ENCODE measurements around the gene SYT15.

Gene SYT15

GRCh38 chr10:46545861-46546590 lies 32.9 kb upstream of the SYT15 start:
- Histone ChIP-seq H3K4me1 (ENCODE audit: control insufficient read depth in 1 of 2, insufficient read depth in 2 of 2, low read length in 2 of 2) (peaks cover 0 to 4% of the 10 kb centered on the region in 2 donors), H3K9ac (ENCODE audit: low read depth in 1 of 2, low read length in 2 of 2) (no peak overlapping the region), H3K27ac (ENCODE audit: low read depth, low read length) (no peak overlapping the region), H3K27me3 (ENCODE audit: control insufficient read depth in 1 of 2, insufficient read depth in 2 of 2, low read length in 2 of 2) (peaks cover 0 to 4% of the 10 kb centered on the region in 2 donors), H3K9me3 (ENCODE audit: control insufficient read depth in 1 of 2, low read length in 2 of 2) (no peaks in the 10 kb centered on the region), H3K36me3 (ENCODE audit: control insufficient read depth in 1 of 2, insufficient read depth in 2 of 2, low read length in 2 of 2) (peaks cover 0 to 10% of the 10 kb centered on the region in 2 donors), H3K4me3 (ENCODE audit: low read depth in 1 of 2, low read length in 2 of 2) (no peak overlapping the region)

GRCh38 chr10:46546591-46547540 lies 32.1 kb upstream of the SYT15 start:
- no peak overlapping the region for H3K27ac ChIP-seq (ENCODE audit: low read depth, low read length)

GRCh38 chr10:46547541-46548497 lies 31.1 kb upstream of the SYT15 start:
- H3K36me3 ChIP-seq (ENCODE audit: control insufficient read depth in 1 of 2, insufficient read depth in 2 of 2, low read length in 2 of 2): peaks cover 0 to 18% of the 10 kb centered on the region in 2 donors

More at GRCh38 chr10:46546591-46547540, 32.1 kb upstream of the SYT15 start:
- Histone ChIP-seq H3K4me1 (ENCODE audit: control insufficient read depth in 1 of 2, insufficient read depth in 2 of 2, low read length in 2 of 2) (peaks cover 0 to 4% of the 10 kb centered on the region in 2 donors), H3K27me3 (ENCODE audit: control insufficient read depth in 1 of 2, insufficient read depth in 2 of 2, low read length in 2 of 2) (peaks cover 0 to 6% of the 10 kb centered on the region in 2 donors), H3K4me3 (ENCODE audit: low read depth in 1 of 2, low read length in 2 of 2) (no peak overlapping the region), H3K36me3 (ENCODE audit: control insufficient read depth in 1 of 2, insufficient read depth in 2 of 2, low read length in 2 of 2) (peaks cover 0 to 16% of the 10 kb centered on the region in 2 donors), H3K9me3 (ENCODE audit: control insufficient read depth in 1 of 2, low read length in 2 of 2) (no peaks in the 10 kb centered on the region), H3K9ac (ENCODE audit: low read depth in 1 of 2, low read length in 2 of 2) (no peak overlapping the region)

DNA sequence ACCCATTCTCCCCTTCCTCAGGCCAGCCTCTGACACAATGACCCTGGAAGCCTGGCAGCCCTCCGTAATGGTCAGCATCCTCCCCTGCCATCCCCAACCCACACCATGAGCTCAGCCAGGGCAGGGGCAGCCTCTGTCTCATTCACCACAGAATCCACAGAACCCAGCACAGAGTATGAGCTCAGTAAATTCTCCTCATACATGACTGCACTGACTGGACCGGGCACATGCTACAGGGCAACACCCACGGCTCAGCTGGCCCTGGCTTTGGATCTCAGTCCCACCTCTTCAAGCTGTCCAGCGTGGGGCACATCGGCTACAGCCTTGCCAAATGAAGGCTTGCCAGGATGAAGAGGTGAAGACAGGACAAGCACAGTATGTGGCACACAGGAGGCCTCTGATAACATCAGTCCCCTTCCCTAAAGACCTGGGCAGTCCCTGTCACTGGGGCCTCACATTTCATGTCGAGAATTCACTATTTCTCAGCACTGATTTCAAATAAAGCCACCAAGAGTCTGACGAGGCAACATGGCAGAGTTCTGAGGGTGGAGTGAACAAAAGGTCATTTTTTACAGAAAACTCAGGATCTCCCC lies 30.3 kb upstream of the SYT15 start:
- Histone ChIP-seq H3K9ac (ENCODE audit: low read depth in 1 of 2, low read length in 2 of 2) (no peak overlapping the region), H3K4me1 (ENCODE audit: control insufficient read depth in 1 of 2, insufficient read depth in 2 of 2, low read length in 2 of 2) (peaks cover 14 to 19% of the 10 kb centered on the region in 2 donors), H3K4me3 (ENCODE audit: low read depth in 1 of 2, low read length in 2 of 2) (no peak overlapping the region), H3K27me3 (ENCODE audit: control insufficient read depth in 1 of 2, insufficient read depth in 2 of 2, low read length in 2 of 2) (peaks cover 0 to 10% of the 10 kb centered on the region in 2 donors), H3K36me3 (ENCODE audit: control insufficient read depth in 1 of 2, insufficient read depth in 2 of 2, low read length in 2 of 2) (peaks cover 0 to 18% of the 10 kb centered on the region in 2 donors), H3K27ac (ENCODE audit: low read depth, low read length) (no peak overlapping the region), H3K9me3 (ENCODE audit: control insufficient read depth in 1 of 2, low read length in 2 of 2) (no peaks in the 10 kb centered on the region)

More at GRCh38 chr10:46547541-46548497, 31.1 kb upstream of the SYT15 start:
- H3K9ac ChIP-seq (ENCODE audit: low read depth in 1 of 2, low read length in 2 of 2): no peak overlapping the region
- no peak overlapping the region for H3K4me3 ChIP-seq (ENCODE audit: low read depth in 1 of 2, low read length in 2 of 2)
- no peak overlapping the region for H3K27ac ChIP-seq (ENCODE audit: low read depth, low read length)
- peaks cover 0 to 7% of the 10 kb centered on the region in 2 donors for H3K27me3 ChIP-seq (ENCODE audit: control insufficient read depth in 1 of 2, insufficient read depth in 2 of 2, low read length in 2 of 2)
- H3K9me3 ChIP-seq (ENCODE audit: control insufficient read depth in 1 of 2, low read length in 2 of 2): no peaks in the 10 kb centered on the region
- peaks cover 9 to 12% of the 10 kb centered on the region in 2 donors for H3K4me1 ChIP-seq (ENCODE audit: control insufficient read depth in 1 of 2, insufficient read depth in 2 of 2, low read length in 2 of 2)

GRCh38 chr10:46549171-46550075 lies 29.5 kb upstream of the SYT15 start:
- H3K9ac ChIP-seq (ENCODE audit: low read depth in 1 of 2, low read length in 2 of 2): no peak overlapping the region
- peaks cover 0 to 14% of the 10 kb centered on the region in 2 donors for H3K27me3 ChIP-seq (ENCODE audit: control insufficient read depth in 1 of 2, insufficient read depth in 2 of 2, low read length in 2 of 2)
- peaks cover 0 to 18% of the 10 kb centered on the region in 2 donors for H3K36me3 ChIP-seq (ENCODE audit: control insufficient read depth in 1 of 2, insufficient read depth in 2 of 2, low read length in 2 of 2)
- no peaks in the 10 kb centered on the region for H3K9me3 ChIP-seq (ENCODE audit: control insufficient read depth in 1 of 2, low read length in 2 of 2)
- H3K4me3 ChIP-seq (ENCODE audit: low read depth in 1 of 2, low read length in 2 of 2): no peak overlapping the region
- H3K4me1 ChIP-seq (ENCODE audit: control insufficient read depth in 1 of 2, insufficient read depth in 2 of 2, low read length in 2 of 2): peaks cover 14 to 19% of the 10 kb centered on the region in 2 donors
- no peak overlapping the region for H3K27ac ChIP-seq (ENCODE audit: low read depth, low read length)

- Histone ChIP-seq H3K27me3 (ENCODE audit: control insufficient read depth in 1 of 2, insufficient read depth in 2 of 2, low read length in 2 of 2) (peaks cover 1 to 16% of the 10 kb centered on the region in 2 donors), H3K27ac (ENCODE audit: low read depth, low read length) (no peak overlapping the region), H3K9ac (ENCODE audit: low read depth in 1 of 2, low read length in 2 of 2) (no peak overlapping the region), H3K9me3 (ENCODE audit: control insufficient read depth in 1 of 2, low read length in 2 of 2) (no peaks in the 10 kb centered on the region), H3K4me3 (ENCODE audit: low read depth in 1 of 2, low read length in 2 of 2) (no peak overlapping the region), H3K4me1 (ENCODE audit: control insufficient read depth in 1 of 2, insufficient read depth in 2 of 2, low read length in 2 of 2) (peaks cover 15 to 16% of the 10 kb centered on the region in 2 donors), H3K36me3 (ENCODE audit: control insufficient read depth in 1 of 2, insufficient read depth in 2 of 2, low read length in 2 of 2) (peaks cover 0 to 18% of the 10 kb centered on the region in 2 donors)
Measured at GRCh38 chr10:46550076-46550790, 28.7 kb upstream of the SYT15 start.

DNA sequence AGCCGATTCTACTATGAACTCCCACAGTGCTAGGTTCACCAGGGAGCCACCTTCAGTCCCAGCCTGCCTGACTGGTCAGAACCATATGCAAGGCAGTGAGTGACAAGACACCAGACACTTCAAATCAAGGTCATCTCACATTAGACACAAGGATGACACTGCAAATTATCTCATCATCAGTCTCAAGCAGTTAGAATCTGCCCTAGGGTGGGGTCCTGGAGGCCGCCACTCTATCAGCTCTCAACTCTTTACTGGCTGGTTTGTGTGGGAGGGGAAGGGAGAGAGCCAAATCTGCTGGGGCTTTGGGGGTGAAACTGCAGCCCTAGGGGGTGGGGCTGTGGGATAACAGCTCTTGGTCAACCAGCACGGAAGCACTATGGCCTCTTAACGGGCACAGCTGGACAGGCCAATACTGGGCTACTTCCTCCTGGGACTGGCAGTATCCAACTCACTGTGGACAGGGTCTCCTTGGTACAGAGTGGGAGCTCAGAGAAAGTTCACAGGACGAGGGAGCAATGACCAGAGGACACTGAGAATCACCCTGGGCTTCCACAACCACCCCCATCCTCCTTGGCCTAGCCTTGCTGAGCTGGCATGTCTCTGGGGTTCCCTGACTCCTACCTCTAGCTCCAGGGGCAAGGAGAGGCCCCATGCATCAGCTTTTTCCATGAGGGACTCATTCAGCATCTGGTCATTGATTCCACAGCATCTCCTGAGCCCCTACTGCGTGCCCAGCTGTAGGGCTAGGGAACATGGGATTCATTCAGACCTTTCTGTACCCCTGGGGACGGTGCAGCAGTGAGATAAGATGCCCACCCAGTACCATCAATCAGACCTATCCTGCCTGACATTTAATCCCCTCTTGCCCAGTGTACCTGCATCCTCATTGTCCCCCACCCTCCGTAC lies 27.9 kb upstream of the SYT15 start:
- Histone ChIP-seq H3K27ac (ENCODE audit: low read depth, low read length) (no peak overlapping the region), H3K9me3 (ENCODE audit: control insufficient read depth in 1 of 2, low read length in 2 of 2) (no peaks in the 10 kb centered on the region), H3K36me3 (ENCODE audit: control insufficient read depth in 1 of 2, insufficient read depth in 2 of 2, low read length in 2 of 2) (peaks cover 0 to 18% of the 10 kb centered on the region in 2 donors), H3K27me3 (ENCODE audit: control insufficient read depth in 1 of 2, insufficient read depth in 2 of 2, low read length in 2 of 2) (peaks cover 6 to 20% of the 10 kb centered on the region in 2 donors), H3K4me3 (ENCODE audit: low read depth in 1 of 2, low read length in 2 of 2) (no peak overlapping the region), H3K9ac (ENCODE audit: low read depth in 1 of 2, low read length in 2 of 2) (no peak overlapping the region), H3K4me1 (ENCODE audit: control insufficient read depth in 1 of 2, insufficient read depth in 2 of 2, low read length in 2 of 2) (peaks cover 19 to 23% of the 10 kb centered on the region in 2 donors)
